ENCODE results near the gene ALPG. TPM values are rescaled to one million over a fixed set of nuclear protein-coding genes. Genes with fewer than 3 reads are reported as not detected.
A peak's percentile ranks its signal among the peaks of the same experiment; 100 is the strongest.
"Not testable (repeated sequence)": the region's sequence is repeated elsewhere in the genome, so short reads cannot be mapped to it uniquely, and the experiment has no call there.

Gene ALPG
- total RNA-seq, 1 experiment from 2014 or later: not detected

DNA sequence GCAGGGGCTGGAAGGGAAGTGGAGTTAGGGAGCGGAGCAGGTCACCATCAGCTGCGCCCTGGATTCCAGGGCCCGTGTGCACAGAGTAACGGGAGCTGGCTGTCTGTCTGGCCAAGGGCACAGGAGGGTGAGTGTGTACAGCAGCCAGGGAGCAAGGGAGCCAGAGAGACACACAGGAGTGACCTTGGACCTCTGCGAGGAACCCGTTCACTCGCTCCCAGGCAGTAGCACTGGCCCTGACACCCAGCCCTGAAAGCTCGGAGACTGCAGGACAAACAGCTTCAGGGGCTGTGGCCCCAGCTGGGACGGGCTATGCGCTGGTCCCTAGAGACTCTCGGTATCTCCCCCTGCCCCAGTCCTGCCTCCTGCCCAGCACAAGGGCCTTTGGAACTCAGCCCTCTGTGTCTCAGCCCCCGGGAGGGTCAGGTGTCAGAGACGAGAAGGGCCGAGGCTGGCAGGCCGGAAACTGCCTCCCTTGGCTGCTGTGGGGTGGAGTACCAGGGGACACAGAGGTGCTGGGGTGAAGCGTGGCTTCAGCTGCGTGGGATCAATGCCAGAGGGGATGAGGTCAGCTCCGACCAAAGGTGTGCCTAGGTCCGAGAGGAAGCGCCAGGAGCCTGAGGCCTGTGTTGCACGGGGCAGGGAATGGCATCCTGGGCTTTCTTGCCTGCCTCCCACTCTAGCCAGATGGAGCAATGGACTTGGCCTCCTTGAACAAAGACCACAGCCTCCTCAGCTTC, 37.2 kb downstream of the ALPG start:
- intact Hi-C loops (cut with micrococcal nuclease; ENCODE audit: unreplicated experiment): loop anchor here (2.0 to 5.0 kb wide), 4 partner anchors 79 to 592 kb away; no protein-coding TSS in a partner anchor
- DNase-seq (ENCODE audit: low spot score); POLR2A ChIA-PET (ENCODE audit: low non-redundant PET): not testable (repeated sequence)

DNA sequence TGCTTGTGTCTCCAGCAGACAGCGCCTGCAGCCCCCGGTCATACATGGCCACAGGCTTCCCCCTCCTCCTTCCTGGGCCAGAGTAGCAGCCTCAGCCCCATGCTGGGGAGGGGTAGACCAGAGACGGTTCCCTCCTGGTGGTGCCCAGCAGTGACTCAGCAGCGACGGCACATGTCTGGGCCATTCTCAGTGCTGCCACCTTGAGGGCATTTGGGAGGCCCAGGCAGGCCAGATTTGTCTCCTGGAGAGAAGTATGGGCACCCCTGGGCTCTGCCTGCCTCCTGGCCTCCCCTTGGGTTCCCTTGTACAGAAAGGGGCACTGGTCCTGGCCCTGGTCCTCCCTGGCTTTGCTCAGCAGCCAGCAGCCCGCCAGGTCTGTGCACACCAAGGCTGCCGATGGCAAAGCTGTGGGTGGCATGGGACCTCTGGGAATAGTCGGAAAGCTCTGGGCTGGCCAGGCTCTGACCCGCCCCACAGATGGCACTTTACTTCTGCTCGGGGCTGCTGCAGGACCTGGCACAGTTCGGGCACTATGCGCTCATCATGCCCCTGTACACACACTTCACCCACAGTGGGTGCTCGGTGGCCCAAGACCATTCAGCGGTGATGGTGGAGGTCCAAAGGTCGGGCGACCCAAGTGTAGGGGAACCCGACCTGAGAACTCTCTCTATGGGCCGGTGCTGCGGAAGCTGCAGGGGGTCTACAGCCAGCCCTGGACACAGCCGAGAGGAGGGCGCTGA, 37.9 kb downstream of the ALPG start:
- intact Hi-C loops (cut with micrococcal nuclease; ENCODE audit: unreplicated experiment): loop anchor here (2.0 to 5.0 kb wide), 4 partner anchors 78 to 592 kb away; no protein-coding TSS in a partner anchor
- Histone ChIP-seq H3K4me1 (ENCODE audit: insufficient read depth, low read length, poor library complexity, severe bottlenecking) (no peaks in the 10 kb centered on the region), H3K4me3 (ENCODE audit: low read depth, low read length, poor library complexity, severe bottlenecking) (no peak overlapping the region), H3K36me3 (ENCODE audit: insufficient read depth, low read length, poor library complexity, severe bottlenecking) (no peaks in the 10 kb centered on the region), H3K9me3 (ENCODE audit: low read depth, low read length, poor library complexity, severe bottlenecking) (no peaks in the 10 kb centered on the region), H3K27me3 (replicated peaks; ENCODE audit: insufficient read depth, low read depth, low read length, poor library complexity) (no peaks in the 10 kb centered on the region), H3K27ac (ENCODE audit: low read depth, low read length, poor library complexity, severe bottlenecking) (no peak overlapping the region)
- ChIA-PET POLR2A (ENCODE audit: low non-redundant PET) (no interaction called here), CTCF (interaction anchor here (1.0 kb wide), 1 partner anchor 77 kb away, joined by 3 read pairs; no protein-coding TSS in a partner anchor)
- BruUV-seq (replicated peaks): no TSS peak
- TF ChIP-seq, protein P1, sequence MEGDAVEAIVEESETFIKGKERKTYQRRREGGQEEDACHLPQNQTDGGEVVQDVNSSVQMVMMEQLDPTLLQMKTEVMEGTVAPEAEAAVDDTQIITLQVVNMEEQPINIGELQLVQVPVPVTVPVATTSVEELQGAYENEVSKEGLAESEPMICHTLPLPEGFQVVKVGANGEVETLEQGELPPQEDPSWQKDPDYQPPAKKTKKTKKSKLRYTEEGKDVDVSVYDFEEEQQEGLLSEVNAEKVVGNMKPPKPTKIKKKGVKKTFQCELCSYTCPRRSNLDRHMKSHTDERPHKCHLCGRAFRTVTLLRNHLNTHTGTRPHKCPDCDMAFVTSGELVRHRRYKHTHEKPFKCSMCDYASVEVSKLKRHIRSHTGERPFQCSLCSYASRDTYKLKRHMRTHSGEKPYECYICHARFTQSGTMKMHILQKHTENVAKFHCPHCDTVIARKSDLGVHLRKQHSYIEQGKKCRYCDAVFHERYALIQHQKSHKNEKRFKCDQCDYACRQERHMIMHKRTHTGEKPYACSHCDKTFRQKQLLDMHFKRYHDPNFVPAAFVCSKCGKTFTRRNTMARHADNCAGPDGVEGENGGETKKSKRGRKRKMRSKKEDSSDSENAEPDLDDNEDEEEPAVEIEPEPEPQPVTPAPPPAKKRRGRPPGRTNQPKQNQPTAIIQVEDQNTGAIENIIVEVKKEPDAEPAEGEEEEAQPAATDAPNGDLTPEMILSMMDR (conservative IDR thresholded peaks at IDR 0.05; ENCODE audit: low read depth, low read length): peak; percentile 78
- TF ChIP-seq EZH2 (IDR thresholded peaks at IDR 0.05; ENCODE audit: borderline replicate concordance, low read depth, low read length, poor library complexity, severe bottlenecking): no peak
- peak; percentile 86 for DNase-seq (ENCODE audit: low spot score)

More for the DNA sequence above, 37.2 kb downstream of the ALPG start:
- H3K27ac ChIP-seq (ENCODE audit: low read depth, low read length, poor library complexity, severe bottlenecking); H3K27me3 ChIP-seq (replicated peaks; ENCODE audit: insufficient read depth, low read depth, low read length, poor library complexity); BruUV-seq (replicated peaks); H3K4me3 ChIP-seq (ENCODE audit: low read depth, low read length, poor library complexity, severe bottlenecking); H3K36me3 ChIP-seq (ENCODE audit: insufficient read depth, low read length, poor library complexity, severe bottlenecking); H3K4me1 ChIP-seq (ENCODE audit: insufficient read depth, low read length, poor library complexity, severe bottlenecking); H3K9me3 ChIP-seq (ENCODE audit: low read depth, low read length, poor library complexity, severe bottlenecking): not testable (repeated sequence)
- CTCF ChIA-PET: interaction anchor here (1.0 kb wide), 1 partner anchor 78 kb away, joined by 3 read pairs; no protein-coding TSS in a partner anchor

DNA sequence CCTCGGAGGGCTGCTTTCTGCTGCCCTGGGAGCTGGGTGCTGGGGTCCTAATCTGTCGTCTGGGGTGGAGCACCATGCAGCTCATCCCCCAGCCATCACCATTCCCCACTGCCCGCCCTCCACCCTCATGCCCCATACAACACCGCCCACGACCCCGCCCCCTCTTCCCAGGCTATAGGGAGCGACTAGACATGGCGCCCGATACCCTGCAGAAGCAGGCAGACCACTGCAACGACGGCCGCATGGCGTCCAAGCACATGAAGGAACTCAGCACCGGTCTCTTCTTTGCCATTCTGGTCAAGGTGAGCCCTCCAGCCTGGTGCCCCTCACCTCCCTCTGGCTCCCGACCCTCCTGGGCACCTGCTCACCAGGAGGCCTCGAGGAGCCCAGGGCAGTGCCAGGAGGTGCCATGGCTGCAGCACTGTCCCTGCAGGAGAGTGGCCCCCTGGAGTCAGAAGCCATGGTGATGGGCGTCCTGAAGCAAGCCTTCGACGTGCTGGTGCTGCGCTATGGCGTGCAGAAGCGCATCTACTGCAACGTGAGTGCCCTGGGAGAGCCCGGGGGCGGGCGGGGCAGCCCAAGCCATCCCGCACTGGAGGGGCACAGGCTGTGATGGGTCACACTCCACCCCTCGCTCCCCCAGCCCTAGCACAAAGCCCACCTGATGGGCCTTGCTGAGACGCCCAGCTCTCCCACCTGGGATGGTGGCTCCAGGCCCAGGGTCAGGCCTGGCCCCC, 38.7 kb downstream of the ALPG start:
- H3K27ac ChIP-seq (ENCODE audit: low read depth, low read length, poor library complexity, severe bottlenecking); H3K4me1 ChIP-seq (ENCODE audit: insufficient read depth, low read length, poor library complexity, severe bottlenecking); POLR2A ChIA-PET (ENCODE audit: low non-redundant PET); DNase-seq (ENCODE audit: low spot score); H3K4me3 ChIP-seq (ENCODE audit: low read depth, low read length, poor library complexity, severe bottlenecking); BruUV-seq (replicated peaks); H3K36me3 ChIP-seq (ENCODE audit: insufficient read depth, low read length, poor library complexity, severe bottlenecking); H3K9me3 ChIP-seq (ENCODE audit: low read depth, low read length, poor library complexity, severe bottlenecking); H3K27me3 ChIP-seq (replicated peaks; ENCODE audit: insufficient read depth, low read depth, low read length, poor library complexity): not testable (repeated sequence)
- intact Hi-C loops (cut with micrococcal nuclease; ENCODE audit: unreplicated experiment): loop anchor here (2.0 kb wide), 1 partner anchor 77 kb away; no protein-coding TSS in a partner anchor
- CTCF ChIA-PET: interaction anchor here (1.0 to 1.2 kb wide), 2 partner anchors 75 to 76 kb away, joined by 3 read pairs; partner anchors contain the start of gene PRSS56
